ENCODE results near the gene SOAT1.
"Not testable (repeated sequence)": the region's sequence is repeated elsewhere in the genome, so short reads cannot be mapped to it uniquely, and the experiment has no call there.

SOAT1 gene

DNA sequence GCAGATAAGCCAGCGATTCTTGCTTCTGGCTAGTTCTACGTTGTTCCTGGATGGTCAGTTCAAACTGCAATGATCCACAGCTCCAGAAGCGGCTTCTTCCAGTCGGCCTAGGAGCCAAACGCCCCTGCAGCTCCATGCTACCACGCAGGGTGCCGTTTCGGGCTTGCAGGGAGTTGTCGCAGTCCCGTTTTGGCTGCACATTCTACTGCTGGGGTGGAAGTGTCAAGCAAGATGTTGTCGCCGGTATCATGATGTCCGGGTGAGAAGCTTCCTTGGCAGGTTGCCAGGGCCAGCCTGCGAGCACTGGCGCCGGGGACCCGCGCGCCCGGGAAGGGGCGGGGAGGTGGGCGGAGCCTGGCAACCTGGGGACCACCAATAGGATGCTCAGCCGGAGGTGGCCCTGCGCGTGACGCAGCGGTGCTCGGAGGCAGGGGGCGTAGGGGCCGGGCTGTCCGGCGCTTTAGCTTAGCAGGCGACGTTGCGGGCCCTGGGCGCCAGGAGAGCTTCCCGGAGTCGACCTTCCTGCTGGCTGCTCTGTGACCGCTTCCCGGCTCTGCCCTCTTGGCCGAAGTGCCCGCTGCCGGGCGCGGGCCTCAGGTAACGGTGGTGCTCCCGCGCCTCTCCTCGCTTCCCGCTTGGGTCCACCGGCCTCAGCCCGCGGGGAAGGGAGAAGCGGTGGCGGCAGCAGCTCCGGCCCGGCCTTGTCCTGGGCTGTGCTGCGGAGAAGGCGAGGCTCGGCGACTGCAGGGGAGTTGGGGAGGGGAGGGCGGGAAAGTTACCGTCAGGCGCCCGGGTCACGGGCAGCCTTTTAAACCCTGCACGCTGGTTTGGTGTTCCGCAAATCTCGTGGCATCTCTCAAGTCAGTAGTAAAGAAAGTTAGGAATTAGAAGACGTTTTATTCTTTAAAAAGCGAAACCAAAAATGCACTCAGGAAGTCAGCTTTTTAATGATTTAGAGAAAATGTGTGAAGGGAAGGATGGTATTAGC, at the start of gene SOAT1:
TSS of gene SOAT1 (plus strand) at position 458 of the 988 bp plus-strand sequence. CDS start 8,888 bp downstream, outside the sequence.
- FAIRE-seq: peak; percentile 34

DNA sequence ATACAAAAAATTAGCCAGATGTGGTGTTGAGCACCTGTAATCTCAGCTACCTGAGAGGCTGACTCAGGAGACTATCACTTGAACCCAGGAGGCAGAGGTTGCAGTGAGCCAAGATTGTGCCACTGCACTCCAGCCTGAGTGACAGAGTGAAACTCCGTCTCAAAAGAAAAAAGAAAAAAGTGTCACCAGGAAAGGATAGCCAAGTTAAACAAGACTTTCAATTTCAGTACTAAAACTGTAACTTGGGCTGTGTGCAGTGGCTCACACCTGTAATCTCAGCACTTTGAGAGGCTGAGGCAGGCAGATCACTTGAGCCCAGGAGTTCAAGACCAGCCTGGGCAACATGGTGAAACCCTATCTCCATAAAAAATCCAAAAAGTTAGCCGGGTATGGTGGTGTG, 48.2 kb upstream of the SOAT1 start:
- FAIRE-seq: not testable (repeated sequence)

DNA sequence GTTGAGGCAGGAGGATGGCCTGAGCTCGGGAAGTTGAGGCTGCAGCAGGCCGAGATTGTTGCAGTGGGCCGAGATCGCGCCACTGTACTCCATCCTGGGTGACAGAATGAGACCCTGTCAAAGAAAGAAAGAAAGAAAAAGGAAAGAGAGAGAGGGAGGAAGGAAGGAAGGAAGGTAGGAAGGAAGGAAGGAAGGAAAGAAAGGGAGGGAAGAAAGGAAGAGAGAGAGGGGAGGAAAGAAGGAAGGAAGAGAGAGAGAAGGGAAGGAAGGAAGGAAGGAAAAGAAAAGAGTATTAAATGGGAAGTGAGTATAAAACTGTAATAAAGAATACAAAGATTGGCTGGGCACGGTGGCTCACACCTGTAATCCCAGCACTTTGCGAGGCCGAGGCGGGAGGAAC, 45.7 kb upstream of the SOAT1 start:
- no peak for FAIRE-seq

DNA sequence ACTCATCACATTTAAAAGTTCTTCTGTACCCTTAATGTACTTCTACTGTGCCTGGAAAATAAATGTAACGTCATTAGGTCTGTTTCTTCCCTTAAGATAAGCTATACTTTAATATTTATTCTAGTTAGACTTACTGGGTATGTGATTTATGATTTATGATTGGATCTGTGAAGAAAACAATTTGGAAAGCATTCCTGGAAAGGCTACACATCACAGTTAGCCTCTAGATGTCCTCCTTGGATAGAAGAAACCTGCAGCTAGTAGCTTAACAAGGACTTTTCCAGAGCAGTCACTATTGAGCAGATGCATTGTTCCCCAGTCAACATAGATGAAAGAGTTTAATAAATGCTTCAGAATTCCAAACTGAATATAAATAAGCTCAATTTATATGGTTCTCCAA, 41.9 kb upstream of the SOAT1 start:
- peak; percentile 70 for FAIRE-seq

DNA sequence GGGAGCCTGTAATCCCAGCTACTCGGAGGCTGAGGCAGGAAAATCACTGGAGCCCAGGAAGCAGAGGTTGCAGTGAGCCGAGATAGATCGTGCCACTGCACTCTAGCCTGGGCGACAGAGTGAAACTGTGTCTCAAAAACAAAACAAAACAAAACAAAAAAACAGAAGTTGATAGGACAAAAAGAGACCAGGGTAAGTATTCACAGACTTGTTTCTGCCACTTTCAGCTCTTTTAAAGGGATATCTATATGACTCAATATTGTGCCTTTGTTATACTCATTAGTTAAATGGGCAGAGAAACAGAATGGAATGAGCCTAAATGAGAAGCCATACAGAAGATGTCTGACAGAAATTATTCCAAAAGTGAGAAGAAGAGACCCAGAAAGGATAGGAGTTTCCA, 41.0 kb upstream of the SOAT1 start:
- FAIRE-seq: no peak

DNA sequence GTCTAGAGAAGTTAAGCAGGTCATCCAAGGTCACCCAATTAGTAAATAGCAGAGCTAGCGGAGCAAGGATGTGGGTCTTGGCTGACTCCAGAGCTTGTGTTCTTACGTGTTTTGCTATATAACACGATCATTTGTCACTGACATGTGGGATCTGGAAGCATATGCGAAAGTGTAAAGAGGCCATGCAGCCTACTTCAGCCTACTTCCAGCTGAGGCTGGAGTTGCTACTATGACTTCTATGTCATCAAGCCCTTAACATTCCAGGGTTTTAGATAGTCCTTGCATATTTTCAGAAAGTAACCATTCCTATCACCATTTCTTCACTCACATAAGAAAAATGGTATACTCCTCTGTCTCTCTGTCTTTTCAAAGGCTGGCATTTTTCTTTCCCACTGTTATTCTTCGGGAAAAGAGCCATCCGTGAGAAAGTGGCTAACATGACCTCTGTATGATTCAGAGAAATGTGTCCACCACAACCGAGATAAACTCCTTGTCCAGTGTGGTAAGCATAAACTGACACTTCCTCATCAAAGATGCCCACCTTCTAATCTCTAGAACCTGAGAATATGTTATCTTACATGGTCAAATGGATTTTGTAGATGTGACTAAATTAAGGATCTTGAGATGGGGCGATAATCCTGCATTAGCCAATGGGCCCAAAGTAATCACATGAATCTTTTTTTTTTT, 40.2 kb upstream of the SOAT1 start:
- no peak for FAIRE-seq

DNA sequence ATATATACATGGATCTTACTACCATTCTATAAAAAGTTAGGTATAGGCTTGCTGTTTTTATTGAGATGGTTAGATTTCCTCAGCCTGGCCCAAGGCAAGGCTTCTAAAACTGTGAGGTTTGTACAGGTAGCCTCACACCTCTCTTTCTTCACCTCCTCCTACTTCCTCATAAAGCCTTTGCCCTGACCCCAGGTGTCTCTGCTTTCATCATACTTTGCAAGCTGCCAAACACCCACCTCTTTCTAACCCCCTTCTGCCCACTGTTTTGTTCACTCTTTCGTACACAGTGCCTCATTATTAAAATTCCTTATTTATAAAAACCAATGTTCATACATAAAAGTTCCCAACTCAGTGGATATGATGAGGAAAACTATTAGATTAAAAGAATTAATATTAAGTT, 31.4 kb upstream of the SOAT1 start:
- FAIRE-seq: no peak

DNA sequence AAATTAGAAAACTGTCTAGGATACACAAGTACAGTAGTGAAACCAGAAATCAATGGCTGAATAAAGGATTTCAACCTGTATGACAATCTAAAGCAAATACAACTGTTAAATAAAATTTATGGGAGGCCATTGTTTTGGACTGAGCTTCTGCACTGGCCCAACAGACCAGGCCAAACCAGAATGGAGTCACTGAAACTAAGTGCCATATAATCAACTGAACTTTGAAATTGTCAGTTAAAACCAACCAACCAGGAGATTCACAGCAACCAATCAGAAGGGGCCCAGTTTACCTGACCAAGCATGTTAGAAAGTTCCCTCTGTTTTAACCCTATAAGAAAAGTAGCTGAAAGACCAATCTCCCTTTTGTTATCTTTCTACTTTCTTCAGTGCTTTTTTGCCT, 30.5 kb upstream of the SOAT1 start:
- no peak for FAIRE-seq

DNA sequence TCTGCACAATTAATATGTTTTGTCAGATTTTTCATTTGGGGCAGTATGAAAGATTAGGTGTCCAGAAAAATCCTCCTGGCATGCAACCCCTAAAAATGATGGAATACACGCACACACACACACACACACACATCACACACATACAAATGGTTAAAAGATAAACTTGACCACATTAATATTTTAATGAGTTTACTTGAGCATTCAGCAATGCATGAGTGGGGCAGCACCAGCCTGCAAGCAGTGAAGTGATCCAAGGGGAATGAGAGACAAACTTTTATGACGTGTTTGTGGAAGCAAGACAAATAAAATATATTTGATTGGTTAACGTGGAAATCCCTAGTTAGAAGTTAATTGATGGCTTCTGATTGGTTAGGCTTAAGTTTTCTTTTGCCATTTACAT, 29.1 kb upstream of the SOAT1 start:
- FAIRE-seq: no peak

DNA sequence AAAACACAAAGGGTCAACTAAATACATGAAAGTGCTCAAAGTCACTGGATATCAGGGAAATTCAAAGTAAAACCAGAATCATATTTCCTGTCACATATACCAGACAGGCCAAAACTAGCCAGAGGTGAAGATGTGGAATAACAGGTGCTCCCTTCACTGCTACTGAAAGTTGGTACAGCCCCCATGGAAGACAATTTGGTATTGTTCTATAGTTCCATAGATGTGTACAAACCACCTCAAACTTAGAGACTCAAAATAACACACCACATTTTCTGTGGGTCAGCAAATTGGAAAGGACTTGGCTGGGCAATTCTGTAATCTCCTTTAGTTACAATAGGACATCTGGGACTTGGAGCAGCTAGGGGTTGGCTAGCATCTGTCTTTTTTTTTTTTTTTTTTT, 24.5 kb upstream of the SOAT1 start:
- no peak for FAIRE-seq

DNA sequence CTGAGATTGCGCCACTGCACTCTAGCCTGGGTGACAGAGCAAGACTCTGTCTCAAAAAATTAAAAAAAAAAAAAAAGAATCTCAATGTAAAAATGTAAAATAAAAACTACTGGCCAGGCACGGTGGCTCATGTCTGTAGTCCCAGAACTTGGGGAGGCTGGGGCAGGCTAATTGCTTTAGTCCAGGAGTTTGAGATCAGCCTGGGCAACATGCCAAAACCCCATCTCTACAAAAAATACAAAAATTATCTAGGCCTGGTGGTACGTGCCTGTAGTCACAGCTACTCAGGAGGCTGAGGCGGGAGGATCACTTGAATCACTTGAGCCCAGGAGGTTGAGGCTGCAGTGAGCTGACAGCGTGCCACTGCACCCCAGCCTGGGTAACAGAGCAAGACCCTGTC, 19.2 kb upstream of the SOAT1 start:
- FAIRE-seq: not testable (repeated sequence)

DNA sequence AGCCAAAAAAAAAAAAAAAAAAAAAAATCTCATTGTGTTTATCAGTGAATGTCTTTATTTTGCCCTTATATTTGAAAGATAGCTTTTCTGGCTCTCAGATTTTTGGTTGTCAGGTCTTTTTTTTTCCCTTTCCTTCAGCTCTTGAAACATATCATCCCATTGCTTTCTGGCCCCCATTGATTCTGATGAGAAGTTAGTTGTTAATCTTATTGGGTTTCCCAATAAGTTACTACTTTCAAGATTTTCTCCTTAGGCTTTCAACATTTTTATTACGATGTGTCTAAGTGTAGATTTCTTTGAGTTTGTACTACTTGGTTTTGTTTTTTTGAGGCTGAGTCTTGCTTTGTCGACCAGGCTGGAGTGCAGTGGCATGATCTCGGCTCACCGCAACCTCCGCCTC, 14.7 kb upstream of the SOAT1 start:
- FAIRE-seq: no peak

DNA sequence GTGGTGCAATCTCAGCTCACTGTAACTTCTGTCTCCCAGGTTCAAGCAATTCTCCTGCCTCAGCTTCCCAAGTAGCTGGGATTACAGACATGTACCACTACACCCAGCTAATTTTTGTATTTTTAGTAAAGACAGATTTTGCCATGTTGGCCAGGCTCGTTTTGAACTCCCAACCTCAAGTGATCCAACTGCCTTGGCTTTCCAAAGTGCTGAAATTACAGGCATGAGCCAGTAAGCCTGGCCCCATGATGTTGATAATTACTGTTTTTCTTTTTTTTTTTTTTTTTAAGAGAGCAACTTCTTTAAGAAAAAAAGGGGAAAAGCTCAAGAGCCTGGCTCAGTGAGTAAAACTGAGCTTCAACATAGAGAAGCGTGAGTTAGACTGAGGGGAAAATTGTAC, 9.6 kb upstream of the SOAT1 start:
- no peak for FAIRE-seq

DNA sequence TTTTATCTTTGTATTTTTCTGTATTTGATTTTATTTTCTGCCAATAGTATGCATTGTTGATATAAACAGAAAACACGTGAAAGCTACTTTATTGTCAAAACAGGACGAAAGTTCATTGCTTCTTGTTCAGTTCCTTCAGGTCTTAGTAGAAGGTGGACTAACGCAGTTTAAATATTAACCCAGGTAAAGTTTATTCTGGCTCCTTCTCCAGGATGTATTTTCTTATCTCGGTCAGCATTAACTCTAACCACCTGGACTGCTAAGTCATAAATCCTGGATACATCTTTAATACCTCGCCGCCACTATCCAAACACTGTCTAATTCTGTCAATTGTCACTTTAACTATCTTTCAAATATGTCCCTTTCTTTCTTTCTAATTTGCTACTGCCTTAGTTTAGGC, 5.7 kb upstream of the SOAT1 start:
- no peak for FAIRE-seq

DNA sequence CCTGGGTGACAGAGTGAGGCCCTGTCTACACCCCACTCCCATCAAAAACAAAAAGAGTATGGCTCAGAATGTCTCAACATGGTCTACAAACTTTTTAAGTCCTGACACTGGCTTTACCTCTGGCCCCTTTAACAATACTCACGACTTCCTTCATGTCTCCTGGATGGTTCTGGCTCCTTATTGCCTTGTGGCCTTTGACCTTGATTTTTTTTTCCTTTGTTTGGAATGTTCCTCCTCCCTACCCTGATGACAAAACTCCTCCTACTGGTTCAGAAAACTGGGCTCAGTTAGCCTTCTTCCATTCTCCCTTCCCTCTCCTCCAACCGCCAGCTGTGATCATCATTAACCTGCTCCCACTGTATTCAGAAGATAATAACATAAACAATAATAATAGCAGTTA, 4.6 kb upstream of the SOAT1 start:
- FAIRE-seq: no peak

DNA sequence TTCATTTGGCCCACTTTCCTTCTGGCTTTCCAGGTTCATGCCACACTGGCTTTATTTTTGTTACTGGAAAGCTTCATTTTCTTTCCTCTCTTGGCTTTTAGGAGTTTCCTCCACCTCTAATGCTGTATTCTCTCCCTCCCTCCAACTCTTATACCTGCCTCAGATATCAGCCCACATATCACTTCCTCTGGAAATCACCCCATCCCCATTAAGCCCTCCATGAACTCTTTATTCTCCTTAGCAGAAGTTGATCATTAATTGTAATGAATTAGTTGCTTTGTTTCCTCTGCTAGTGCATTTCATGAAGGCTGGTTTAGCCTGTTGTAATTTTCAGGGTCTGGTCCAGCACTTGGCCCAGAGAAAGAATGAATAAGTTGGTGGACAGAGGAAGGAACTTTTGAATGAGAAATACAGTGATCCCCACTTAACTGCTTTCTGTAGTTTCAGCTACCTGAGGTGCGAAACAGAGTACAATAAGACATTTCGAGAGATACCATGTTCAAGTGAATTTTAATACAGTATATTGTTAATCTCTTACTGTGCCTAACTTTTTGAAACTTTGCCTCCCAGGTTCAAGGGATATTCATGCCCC, 1.7 kb downstream of the SOAT1 start:
- FAIRE-seq: no peak

DNA sequence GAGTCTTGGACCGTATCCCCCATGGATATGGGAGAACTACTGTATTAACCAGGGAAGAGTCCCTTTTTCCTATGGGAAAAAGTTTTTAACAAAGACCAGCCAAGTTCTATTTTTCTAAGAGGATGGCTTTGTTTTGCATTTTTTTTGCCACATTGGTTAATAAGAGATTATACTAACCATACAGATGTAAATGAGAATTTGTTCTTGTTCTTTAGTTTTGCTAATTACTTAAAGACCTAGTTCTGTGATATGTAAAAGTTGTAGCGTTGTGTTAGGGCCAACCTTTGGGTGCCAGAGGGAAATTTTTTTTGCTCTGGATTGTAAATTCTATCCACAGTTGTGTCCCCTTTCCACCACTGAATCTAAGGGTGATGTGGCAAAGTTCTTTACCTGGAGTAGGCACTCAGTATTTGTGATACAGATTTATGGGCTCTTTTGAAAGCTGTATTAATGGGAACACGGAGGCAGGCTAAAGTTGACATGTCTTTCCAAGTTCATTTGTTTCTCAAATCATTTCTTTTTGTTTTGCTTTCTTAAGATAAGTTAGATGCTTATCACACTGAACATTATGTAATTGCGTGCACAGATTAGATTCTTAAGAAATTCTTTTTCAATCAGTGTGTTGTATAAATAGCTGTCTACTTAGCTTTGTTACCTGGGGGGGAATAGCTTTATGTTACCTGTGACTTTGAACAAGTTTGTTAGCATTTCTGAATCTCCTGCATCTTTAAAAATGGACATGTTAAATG, 2.9 kb downstream of the SOAT1 start:
- FAIRE-seq: no peak

DNA sequence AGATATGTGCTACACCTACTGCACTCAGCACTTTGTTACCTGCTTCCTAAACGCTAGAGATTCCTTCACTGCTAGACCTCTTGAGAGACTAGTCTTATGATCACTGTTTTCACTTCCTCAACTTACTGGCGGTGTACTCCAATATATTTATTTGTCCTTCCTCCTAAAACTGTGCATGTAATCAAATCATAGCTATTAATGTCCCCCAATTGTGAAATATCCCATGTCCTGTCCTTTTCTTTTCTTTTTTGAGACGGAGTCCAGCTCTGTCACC, 3.4 kb downstream of the SOAT1 start:
- FAIRE-seq: no peak

DNA sequence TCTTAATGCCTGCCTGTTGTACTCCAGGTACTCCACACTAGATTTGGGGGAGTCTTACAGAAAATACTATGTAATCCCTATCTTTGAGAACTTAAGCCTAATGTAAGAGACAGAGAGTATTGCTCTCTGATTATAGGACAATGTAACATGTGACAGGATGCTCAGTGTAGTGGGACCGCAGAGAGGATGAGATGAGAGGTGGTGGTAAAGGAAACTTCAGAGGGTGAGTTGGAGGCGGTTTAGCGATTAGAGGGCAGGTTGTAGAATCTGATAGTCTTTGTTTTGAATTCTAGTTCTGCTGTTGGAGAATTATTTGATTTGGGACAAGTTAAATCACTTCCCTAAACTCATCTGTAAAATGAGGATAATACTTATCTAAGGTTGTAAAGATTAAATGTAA, 5.4 kb downstream of the SOAT1 start:
- no peak for FAIRE-seq

DNA sequence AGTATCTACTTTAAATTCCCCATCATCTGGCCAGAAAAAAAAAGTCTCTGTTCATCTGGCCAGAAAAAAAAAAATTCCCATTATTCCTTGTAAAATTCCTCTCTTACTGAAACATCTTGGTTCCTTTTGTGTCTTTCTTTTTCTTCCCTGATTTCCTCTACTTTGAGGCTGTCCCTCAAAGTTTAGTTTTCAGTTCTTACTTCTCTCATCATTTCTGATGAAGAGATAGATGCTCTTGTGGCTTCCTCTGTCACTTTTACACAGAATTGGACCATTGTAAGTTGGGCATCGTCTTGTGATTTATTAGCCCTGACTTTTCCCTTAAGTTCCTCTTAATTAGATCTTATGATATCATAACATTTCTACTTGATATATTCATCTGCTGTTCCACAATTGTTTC, 6.5 kb downstream of the SOAT1 start:
- no peak for FAIRE-seq

DNA sequence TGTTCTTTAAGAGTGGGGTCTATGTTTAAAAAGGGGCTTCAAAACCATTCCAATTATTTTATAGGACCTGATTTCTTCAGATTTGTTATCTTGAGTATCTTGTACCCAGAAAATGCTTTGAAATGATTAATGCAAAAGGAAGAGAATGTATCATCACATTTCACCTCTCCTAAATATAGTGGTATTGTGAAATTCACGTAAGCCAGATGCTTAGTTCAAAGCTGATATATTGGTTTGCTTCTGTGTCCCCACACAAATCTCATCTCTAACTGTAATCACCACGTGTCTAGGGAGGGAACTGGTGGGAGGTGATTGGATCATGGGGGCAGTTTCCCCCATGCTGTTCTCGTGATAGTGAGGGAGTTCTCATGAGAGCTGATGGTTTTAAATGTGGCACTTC, 8.5 kb downstream of the SOAT1 start:
- no peak for FAIRE-seq

DNA sequence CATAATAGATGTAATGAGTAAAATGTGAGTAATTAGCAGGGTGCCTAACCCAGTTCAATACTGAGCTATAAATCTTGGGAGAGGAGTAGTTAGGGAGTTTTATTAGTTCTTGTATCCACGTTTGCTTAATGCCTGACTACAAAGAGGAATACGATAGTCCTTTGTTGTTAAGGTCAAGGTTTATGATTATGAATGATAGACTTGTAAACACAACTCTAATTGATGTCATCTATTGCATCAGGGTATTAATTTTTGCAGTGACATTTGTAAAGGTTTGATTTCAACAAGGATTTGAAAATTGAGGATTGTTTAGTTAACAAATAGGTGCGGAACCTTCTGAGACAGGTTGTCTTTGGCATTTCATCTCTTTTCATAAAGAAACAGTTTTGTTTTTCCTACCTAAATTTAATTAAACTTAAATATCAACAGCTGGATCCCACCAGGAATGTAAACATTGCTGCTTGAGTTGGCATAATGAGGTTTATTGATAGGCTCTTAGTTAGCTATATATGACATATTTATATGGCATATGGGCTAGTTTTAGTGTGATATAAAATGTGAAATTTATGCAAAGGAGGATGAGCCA, 9.7 kb downstream of the SOAT1 start:
- no peak for FAIRE-seq

DNA sequence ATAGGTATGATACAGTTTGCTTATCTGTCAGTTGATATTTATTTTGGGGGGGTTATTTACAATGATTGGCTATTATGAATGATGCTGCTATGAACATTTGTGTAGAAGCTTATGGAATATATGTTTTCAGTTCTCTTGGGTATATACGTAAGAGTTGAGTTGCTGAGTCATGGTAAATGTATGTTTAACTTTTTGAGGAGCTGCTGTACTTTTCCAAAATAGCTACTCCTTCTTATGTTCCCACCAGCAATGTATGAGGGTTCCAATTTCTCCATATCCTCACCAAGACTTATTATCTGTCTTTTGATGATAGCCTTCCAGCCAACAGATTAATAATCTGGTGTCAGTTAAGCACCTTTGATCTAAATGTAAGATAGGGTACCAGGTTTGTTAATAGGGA, 11.9 kb downstream of the SOAT1 start:
- FAIRE-seq: no peak
